Activated naive CD8-positive, alpha-beta T cell treated with anti-CD3 and anti-CD28 coated beads, Interleukin-2, amount 10 ng/mL, durations not matched to agents 7 days and 5 days (primary cell): ENCODE data around the gene GNAI1. TPM values are rescaled to one million over a fixed set of nuclear protein-coding genes. Genes with fewer than 3 reads are reported as not detected.

Source experiments
- ATAC-seq: fragments of 150-1000 bp; cut with Tn5 transposase; one replicate; pipeline ENCODE4 v1.10.0; 2021; ENCODE audit warnings: low read depth, moderate library complexity
- POLR2A ChIA-PET: fragments of 350-600 bp; sonication (Branson Sonifier 250); formaldehyde crosslinking; loops from one replicate; lab custom pipeline; 2021; ENCODE audit warnings: antibody characterized with exemption; lab: Charles Lee
- DNase-seq: peaks from one replicate; pipeline ENCODE4 v3.0.0; 2021
- H3K27ac Mint-ChIP-seq: one replicate; pipeline ENCODE4 v1.8.0; 2022; ENCODE audit warnings: mild to moderate bottlenecking, mixed read lengths
- H3K27me3 Mint-ChIP-seq: one replicate; pipeline ENCODE4 v1.8.0; 2022; ENCODE audit warnings: mild to moderate bottlenecking, moderate library complexity, mixed read lengths
- H3K36me3 Mint-ChIP-seq: one replicate; pipeline ENCODE4 v1.8.0; 2021; ENCODE audit warnings: mild to moderate bottlenecking, mixed read lengths
- H3K4me1 Mint-ChIP-seq: one replicate; pipeline ENCODE4 v1.8.0; 2021; ENCODE audit warnings: mixed read lengths
- H3K4me3 Mint-ChIP-seq: one replicate; pipeline ENCODE4 v1.8.0; 2022; ENCODE audit warnings: mild to moderate bottlenecking, moderate library complexity, mixed read lengths
- H3K9me3 Mint-ChIP-seq: one replicate; pipeline ENCODE4 v1.8.0; 2021; ENCODE audit warnings: mixed read lengths
- total RNA-seq, 2 experiments: library from RNA; stranded (reverse); gene quantifications; one replicate each; pipeline ENCODE4 v1.2.3, GENCODE V29; 2021

The GNAI1 gene
- total RNA-seq, 2 experiments from 2014 or later, result 0.14 to 0.17 TPM

GRCh38 chr7:80110376-80110775 is 24.3 kb upstream of the GNAI1 start:
- H3K27ac Mint-ChIP-seq, result no peak overlapping the region
- DNase-seq (no peak), ATAC-seq (no peak)
- no peaks in the 10 kb centered on the region for H3K36me3 Mint-ChIP-seq
- no peak overlapping the region for H3K4me3 Mint-ChIP-seq
- H3K4me1 Mint-ChIP-seq, result peaks cover 23% of the 10 kb centered on the region
- POLR2A ChIA-PET, result no interaction called here
- H3K9me3 Mint-ChIP-seq, result no peaks in the 10 kb centered on the region
- H3K27me3 Mint-ChIP-seq, result peaks cover 4% of the 10 kb centered on the region

DNA sequence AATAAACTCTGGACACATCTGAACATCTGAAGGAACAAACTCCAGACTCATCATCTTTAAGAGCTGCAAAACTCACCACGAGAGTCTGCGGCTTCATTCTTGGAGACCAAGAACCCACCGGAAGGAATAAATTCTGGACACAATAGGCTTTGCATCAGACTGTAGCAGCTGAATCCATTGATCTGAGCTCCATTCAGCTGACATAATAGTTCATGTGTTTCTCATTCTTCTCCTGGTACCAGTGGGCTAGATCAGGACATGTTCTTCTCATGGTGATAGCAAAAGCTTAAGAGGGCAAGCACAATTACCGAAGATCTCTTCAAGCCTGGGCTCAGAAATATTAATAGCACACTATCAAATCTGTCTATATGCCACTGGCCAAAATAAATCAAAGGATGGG is 20.5 kb upstream of the GNAI1 start:
- ATAC-seq (no peak), DNase-seq (no peak)
- Mint-ChIP-seq H3K27me3 (peaks cover 8% of the 10 kb centered on the region), H3K4me3 (no peak overlapping the region), H3K4me1 (peaks cover 1% of the 10 kb centered on the region), H3K27ac (no peak overlapping the region), H3K9me3 (no peaks in the 10 kb centered on the region), H3K36me3 (no peaks in the 10 kb centered on the region)
- POLR2A ChIA-PET, result no interaction called here

GRCh38 chr7:80124526-80125264 is 9.9 kb upstream of the GNAI1 start:
- POLR2A ChIA-PET, result no interaction called here
- no peak for ATAC-seq
- Mint-ChIP-seq H3K4me3 (no peak overlapping the region), H3K27ac (no peak overlapping the region), H3K36me3 (no peaks in the 10 kb centered on the region), H3K9me3 (no peaks in the 10 kb centered on the region), H3K27me3 (peaks cover 24% of the 10 kb centered on the region), H3K4me1 (peaks cover 7% of the 10 kb centered on the region)
- DNase-seq, result no peak

DNA sequence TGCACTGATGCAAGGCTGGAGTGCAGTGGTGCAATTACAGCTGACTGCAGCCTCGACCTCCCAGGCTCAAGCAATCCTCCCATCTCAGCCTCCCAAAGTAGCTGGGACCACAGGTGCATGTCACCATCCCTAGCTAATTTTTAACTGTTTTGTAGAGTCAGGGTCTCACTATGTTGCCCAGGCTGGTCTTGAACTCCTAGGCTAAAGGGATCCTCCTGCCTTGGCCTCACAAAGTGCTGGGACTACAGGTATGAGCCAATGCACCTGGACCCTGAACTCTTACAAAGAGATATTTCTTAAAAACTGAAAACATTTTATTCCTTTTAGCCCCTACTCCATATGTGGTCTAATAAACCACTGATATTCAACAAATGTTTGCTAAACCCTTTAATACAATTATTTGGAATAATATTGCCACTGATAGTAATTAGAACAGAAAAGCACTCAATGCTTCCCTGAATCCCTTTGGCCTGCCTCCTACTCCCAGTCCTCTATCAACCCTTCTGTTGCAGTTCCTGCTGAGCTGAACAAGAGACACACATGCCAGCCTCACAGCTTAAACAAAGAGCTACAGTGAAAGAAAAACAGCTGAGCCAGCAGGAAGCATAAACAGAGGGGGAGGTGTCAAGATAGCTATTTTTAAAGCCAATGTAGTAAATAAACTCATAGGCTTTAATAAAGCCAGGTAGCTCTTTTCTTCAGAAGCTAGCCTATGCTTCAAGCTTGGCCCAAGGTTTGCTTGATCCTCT is 7.0 kb upstream of the GNAI1 start:
- no peak overlapping the region for H3K27ac Mint-ChIP-seq
- DNase-seq (no peak), ATAC-seq (no peak)
- H3K36me3 Mint-ChIP-seq, result no peaks in the 10 kb centered on the region
- no peaks in the 10 kb centered on the region for H3K9me3 Mint-ChIP-seq
- no peak overlapping the region for H3K4me3 Mint-ChIP-seq
- POLR2A ChIA-PET, result no interaction called here
- H3K4me1 Mint-ChIP-seq, result peaks cover 7% of the 10 kb centered on the region
- peaks cover 38% of the 10 kb centered on the region for H3K27me3 Mint-ChIP-seq

GRCh38 chr7:80128918-80129317 is 5.7 kb upstream of the GNAI1 start:
- Mint-ChIP-seq H3K4me1 (peaks cover 9% of the 10 kb centered on the region), H3K27me3 (peaks cover 49% of the 10 kb centered on the region), H3K4me3 (no peak overlapping the region), H3K27ac (no peak overlapping the region), H3K36me3 (no peaks in the 10 kb centered on the region), H3K9me3 (no peaks in the 10 kb centered on the region)
- ATAC-seq (no peak), DNase-seq (no peak)
- POLR2A ChIA-PET, result no interaction called here

DNA sequence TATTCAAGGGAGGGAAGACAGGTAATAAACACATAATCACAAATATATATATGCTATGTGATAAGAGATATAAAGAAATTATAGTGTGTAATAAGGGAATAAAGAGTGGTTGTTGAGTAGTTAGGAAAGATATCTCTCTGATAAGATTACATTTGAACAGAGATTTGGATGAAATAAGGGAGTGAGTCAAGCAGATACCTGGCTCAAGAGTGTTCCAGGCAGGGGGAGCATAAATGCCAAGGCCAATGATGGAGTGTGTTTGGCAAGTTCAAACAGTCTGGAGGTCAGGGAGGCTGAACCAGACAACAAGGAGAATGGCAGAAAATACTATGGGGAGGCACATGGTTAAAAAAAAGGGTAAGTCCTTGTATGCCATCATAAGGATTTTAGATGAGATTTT is 4.8 kb upstream of the GNAI1 start:
- Mint-ChIP-seq H3K27me3 (peaks cover 46% of the 10 kb centered on the region), H3K27ac (no peak overlapping the region), H3K4me1 (peaks cover 9% of the 10 kb centered on the region), H3K9me3 (no peaks in the 10 kb centered on the region), H3K36me3 (no peaks in the 10 kb centered on the region), H3K4me3 (no peak overlapping the region)
- POLR2A ChIA-PET, result no interaction called here
- no peak for ATAC-seq
- no peak for DNase-seq

DNA sequence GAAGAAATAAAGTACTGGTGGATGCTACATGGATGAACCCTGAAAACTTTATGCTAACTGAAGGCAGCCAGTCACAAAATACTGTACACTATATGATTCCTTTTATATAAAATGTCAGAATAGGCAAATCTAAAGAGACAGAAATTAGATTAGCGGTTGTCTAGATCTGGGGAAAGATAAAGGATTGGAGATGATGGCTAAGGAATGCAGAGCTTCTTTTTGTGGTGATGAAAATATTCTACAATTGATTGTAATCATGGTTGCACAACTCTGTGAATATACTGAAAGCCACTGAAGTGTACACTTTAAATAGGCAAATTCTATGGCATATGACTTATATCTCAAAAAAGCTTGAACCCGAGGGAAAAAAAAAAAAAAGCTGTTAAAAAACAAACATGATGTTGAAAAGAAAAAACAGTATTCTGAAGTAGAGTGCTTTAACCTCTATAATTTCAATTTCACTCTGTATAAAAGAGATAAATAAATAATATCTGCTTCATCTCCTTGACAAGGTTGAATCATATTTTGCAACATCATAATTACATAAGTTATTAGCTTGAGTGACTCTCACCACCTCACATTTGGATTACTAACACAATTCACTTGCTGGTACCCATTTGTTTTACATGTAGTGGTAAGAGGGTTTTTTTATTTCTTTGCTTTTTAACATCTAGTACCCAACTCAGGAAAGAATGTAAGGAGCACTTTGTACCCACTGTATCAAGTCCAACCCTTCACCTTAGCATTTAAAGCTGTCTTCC is 2.8 kb upstream of the GNAI1 start:
- POLR2A ChIA-PET, result no interaction called here
- Mint-ChIP-seq H3K27ac (no peak overlapping the region), H3K4me3 (no peak overlapping the region), H3K4me1 (peaks cover 9% of the 10 kb centered on the region), H3K36me3 (no peaks in the 10 kb centered on the region), H3K27me3 (peaks cover 52% of the 10 kb centered on the region), H3K9me3 (no peaks in the 10 kb centered on the region)
- DNase-seq, result no peak
- ATAC-seq, result no peak

DNA sequence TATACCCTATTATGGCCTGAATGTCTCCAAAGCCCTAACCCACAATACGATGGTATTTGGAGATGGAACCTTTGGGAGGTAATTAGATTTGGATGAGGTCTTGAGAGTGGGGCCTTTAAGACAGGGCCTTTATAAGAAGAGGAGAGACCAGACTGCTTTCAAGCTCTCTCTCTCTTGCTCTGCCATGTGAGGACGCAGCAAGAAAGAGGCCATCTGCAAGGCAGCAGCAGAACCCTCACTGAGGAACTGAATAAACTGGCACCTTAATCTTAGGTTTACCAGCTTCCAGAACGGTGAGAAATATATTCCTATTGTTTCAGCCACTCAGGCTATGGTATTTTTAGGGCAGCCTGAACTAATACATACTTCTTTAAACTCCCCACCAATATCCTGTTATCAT is 2.0 kb upstream of the GNAI1 start:
- Mint-ChIP-seq H3K4me1 (peaks cover 9% of the 10 kb centered on the region), H3K36me3 (no peaks in the 10 kb centered on the region), H3K27me3 (peaks cover 52% of the 10 kb centered on the region), H3K4me3 (no peak overlapping the region), H3K9me3 (no peaks in the 10 kb centered on the region), H3K27ac (no peak overlapping the region)
- POLR2A ChIA-PET, result no interaction called here
- DNase-seq, result no peak
- ATAC-seq, result no peak

DNA sequence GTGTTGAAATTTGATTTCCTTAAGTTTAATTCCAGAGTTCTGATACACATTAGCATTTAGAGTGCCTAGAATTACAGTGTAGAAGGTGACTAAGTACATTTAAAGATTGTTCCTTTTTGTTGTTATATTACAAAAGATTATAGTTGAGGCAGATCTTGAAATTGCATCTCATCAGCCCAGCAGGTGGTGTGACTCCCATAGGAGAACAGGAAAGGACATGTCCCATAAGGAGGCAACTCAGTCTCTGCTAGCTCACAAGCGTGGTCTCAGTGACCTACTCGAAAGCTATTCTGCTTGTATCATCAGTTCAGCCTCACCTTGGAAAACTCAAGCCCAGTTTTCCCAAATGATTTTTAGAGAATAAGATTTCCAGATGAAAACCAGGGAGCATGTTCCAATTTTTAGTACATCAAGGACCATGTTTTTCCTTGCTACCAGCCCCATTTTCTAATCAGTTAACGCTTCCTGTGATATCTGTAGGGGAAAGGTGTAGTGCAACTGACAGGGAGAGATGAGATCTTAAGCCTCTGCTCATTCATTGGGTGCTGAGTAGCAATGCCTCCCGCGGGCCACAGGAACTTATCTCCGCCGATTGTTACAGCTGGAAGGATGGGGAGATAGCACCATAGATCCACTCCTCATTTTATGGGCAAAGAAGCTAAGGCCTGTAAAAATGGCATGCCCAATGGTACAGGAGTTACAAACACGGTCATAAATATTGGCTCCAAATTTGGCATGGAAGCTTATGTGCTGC is 1.1 kb upstream of the GNAI1 start:
- Mint-ChIP-seq H3K4me3 (peak overlapping the region; percentile 63), H3K9me3 (no peaks in the 10 kb centered on the region), H3K36me3 (no peaks in the 10 kb centered on the region), H3K4me1 (peaks cover 9% of the 10 kb centered on the region), H3K27ac (no peak overlapping the region), H3K27me3 (peaks cover 59% of the 10 kb centered on the region)
- POLR2A ChIA-PET, result no interaction called here
- ATAC-seq (no peak), DNase-seq (no peak)

GRCh38 chr7:80134115-80134535 is 506 bp upstream of the GNAI1 start:
- Mint-ChIP-seq H3K9me3 (no peaks in the 10 kb centered on the region), H3K27me3 (peaks cover 62% of the 10 kb centered on the region), H3K36me3 (no peaks in the 10 kb centered on the region), H3K27ac (no peak overlapping the region), H3K4me1 (peaks cover 9% of the 10 kb centered on the region), H3K4me3 (peak overlapping the region; percentile 63)
- DNase-seq (no peak), ATAC-seq (no peak)
- POLR2A ChIA-PET, result no interaction called here

- DNase-seq (peak; percentile 47), ATAC-seq (peak; percentile 50)
- Mint-ChIP-seq H3K9me3 (no peaks in the 10 kb centered on the region), H3K36me3 (no peaks in the 10 kb centered on the region), H3K4me3 (peak overlapping the region; percentile 74), H3K27ac (no peak overlapping the region), H3K27me3 (peaks cover 70% of the 10 kb centered on the region), H3K4me1 (peaks cover 9% of the 10 kb centered on the region)
- POLR2A ChIA-PET, result no interaction called here
Observed at GRCh38 chr7:80135309-80136104, 876 bp downstream of the GNAI1 start.

- Mint-ChIP-seq H3K27me3 (peaks cover 67% of the 10 kb centered on the region), H3K4me1 (peaks cover 9% of the 10 kb centered on the region), H3K27ac (no peak overlapping the region), H3K9me3 (no peaks in the 10 kb centered on the region), H3K36me3 (no peaks in the 10 kb centered on the region), H3K4me3 (peak overlapping the region; percentile 73)
- ATAC-seq (no peak), DNase-seq (no peak)
- POLR2A ChIA-PET, result no interaction called here
Observed at GRCh38 chr7:80136261-80137055, 1.8 kb downstream of the GNAI1 start.
